NCI-H146 (cell line): Measurements from ENCODE around the gene TEX10.
A peak's percentile ranks its signal among the peaks of the same experiment; 100 is the strongest.
"Not testable (repeated sequence)": the region's sequence is repeated elsewhere in the genome, so short reads cannot be mapped to it uniquely, and the experiment has no call there.

Source experiments
- DNase-seq: peaks from one replicate; lab custom pipeline; 2025; lab: John Stamatoyannopoulos, UW

Gene TEX10

DNA sequence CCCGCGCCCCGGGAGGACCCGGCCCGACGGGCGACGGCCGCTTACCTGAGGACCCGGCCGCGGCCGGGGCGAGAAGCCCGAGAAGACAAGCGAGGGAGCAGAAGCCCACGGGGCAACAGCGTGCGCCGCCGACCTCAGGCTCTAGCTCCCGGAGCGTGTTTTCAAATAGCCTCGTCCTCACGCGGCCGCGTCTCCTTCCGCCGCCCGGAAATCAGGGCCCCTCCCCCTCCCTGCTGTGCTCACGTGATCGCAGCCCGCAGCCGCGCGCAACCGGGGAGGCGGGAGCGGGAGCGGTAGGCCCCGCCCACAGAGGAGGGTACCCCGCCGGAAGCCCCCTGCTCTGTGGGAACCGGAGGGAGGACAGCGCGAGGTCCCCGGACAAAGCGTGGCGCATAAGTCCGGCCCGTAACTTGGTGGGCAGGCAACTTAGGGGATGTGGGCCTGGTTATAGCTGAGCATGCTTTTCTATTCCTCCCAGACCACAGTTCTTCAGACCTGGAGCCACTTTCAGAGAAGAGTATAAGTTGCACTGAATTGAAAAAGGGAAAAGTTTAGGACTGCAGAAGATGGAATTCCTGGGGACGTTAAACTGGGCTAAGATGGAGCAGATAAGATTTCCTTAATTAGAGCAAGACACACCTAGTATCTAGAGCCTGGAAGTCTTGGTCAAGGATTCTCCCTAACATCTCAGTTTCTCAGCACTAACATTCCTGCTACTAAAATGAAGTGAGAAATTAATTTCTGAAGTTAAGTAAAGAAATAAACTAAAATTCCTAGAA is at the start of gene TEX10:
Gene TEX10, minus strand, starts transcription at position 216 of the 779 bp plus-strand sequence. CDS start 3,579 bp downstream, outside the sequence.
- DNase-seq, result peak; percentile 88

DNA sequence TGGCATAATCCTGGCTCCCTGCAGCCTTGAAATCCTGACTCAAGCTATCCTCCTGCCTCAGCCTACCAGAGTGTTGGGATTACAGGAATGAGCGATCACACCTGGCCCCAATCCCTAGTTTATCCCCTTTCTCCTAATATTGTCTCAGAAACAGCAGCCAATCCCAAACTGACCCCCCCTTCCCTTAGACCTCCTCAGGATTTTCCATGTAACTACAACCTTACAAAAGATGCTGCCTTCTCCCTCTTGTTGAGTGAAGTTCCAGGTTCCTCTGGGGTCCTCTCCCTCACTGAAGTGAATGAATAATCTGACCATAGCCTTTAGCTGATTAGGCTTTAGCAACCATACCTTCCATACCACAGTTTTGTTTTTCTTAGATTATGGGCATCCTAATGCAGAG is 48.3 kb upstream of the TEX10 start:
- DNase-seq, result no peak

DNA sequence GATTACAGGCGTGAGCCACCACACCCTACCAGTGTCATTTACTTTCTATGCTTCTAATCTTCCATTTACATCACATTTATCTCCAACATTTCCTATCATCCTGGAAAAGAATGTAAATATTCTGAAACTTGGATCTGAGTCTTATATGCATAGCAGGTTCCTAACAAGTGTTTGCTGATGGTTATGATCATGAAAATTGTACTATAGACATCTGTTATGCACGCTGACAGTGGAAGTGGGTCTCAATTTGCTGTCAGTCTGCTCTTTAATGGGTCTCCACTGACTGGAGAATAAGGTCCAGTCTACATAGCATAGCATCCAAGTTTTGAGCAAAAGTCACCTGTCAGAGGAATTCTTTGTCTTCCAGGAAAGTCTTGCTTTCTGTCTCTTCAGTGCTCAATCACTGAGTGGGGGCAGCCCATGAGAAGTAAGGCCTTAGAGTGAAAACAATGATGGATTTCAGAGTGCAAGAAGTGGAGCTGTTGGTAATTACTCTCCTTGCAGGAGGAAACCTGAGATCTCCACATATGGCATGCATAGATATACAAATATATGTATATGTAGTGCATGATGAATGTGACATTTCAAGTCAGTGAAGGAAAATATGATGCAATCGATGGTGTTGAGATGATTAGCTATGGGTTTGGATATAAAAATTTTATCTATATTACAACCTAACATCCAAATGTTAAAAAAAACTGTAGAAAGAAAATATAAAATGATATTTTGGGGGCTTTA is 45.0 kb upstream of the TEX10 start:
- DNase-seq, result no peak

DNA sequence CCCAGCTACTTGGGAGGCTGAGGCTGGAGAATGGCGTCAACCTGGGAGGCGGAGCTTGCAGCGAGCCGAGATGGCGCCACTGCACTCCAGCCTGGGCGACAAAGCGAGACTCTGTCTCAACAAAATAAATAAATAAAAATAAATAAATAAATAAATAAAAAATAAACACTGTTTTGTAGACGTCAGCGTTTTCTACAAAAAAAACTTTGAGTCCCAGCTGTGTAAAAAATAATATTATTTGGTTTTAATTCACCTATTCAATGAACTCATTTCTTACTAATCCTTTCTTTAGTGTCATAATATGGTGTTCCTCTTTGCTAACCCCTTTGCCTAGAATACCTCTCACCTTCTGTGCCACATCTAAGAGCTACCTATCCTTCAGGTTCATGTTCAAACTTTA is 44.0 kb upstream of the TEX10 start:
- no peak for DNase-seq

DNA sequence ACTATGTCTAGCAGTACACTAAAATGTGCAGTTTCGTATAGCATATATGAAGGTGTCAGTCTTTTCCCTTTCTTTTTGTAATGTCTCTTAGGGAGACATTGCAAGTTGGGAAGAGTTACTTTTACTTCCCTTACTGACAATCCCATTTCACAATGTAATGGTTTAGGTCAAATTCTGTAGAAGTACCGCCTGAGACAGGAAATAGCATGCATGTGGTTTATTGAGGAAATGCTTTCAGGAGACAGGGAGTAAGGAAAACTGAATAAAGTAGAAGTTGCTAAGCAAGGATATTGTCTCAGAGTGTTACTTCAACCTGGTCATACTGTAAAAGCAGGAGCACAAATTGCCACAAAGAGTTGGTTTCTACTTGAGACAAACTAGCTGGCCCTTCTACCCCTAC is 42.1 kb upstream of the TEX10 start:
- no peak for DNase-seq

DNA sequence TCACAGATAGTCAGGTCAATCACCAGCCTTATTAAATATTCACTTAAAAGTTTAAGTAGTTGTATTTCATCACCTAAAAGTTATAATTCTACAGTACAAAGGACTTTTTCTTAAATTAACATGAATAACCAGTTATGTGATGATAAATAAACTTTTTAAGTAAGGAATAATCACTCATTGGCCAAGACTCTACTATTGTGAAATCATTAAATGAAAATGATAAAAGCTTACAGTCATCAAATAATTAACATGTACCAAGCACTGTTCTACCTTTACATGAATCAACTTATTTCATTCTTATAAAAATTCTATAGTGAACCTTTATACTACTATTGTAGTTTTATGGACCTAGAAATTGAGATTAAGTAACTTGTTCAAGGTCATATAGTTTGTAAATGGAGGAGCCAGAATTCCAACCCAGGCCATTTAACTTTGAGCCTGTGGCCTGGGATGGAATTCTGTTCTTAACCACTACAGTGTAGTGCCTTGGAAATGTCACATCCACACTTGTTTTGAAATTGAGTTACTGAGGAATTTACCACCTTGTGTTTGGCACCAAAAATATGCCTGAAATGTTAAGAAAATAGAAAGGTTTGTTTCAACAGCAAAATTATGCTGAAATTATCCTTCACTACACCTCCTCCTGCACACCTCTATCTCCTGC is 41.4 kb upstream of the TEX10 start:
- no peak for DNase-seq

DNA sequence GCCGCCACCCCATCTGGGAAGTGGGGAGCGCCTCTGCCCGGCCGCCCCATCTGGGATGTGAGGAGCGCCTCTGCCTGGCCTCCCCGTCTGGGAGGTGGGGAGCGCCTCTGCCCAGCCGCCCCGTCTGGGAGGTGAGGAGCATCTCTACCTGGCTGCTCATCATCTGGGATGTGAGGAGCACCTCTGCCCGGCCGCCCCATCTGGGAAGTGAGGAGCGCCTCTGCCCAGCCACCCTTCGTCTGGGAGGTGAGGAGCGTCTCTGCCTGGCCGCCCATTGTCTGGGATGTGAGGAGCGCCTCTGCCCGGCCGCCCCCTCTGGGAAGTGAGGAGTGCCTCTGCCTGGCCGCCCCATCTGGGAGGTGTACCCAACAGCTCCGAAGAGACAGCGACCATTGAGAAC is 40.2 kb upstream of the TEX10 start:
- DNase-seq, result not testable (repeated sequence)

DNA sequence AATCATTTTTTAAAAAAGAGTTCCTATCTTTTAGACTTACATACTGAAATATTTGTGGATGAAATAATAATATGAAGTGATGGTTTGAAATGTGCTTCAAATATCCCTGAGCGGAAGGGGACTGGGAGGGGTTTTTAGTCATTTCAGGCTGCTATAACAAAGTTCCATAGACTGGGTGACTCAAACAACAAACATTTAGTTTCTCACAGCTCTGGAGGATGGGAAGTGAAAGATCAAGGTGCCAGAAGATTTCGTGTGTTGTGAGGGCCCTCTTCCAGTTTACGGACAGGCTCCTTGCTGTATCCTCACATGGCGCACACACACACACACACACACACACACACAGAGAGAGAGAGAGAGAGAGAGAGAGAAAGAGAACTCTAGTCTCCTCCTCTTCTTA is 27.1 kb upstream of the TEX10 start:
- no peak for DNase-seq

DNA sequence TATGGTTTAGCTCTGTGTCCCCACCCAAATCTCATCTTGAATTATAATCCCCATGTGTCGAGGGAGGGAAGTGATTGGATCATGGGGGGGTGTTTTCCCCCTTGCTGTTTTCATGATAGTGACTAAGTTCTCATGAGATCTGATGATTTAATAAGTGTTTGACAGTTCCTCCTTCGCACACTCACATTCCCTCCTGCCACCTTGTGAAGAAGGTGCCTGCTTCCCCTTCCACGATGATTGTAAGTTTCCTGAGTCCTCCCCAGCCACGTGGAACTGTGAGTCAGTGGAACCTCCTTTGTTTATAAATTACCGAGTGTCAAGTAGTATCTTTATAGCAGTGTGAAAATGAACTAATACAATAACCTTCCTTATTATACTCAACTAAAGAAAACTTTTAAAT is 24.3 kb upstream of the TEX10 start:
- DNase-seq, result no peak

DNA sequence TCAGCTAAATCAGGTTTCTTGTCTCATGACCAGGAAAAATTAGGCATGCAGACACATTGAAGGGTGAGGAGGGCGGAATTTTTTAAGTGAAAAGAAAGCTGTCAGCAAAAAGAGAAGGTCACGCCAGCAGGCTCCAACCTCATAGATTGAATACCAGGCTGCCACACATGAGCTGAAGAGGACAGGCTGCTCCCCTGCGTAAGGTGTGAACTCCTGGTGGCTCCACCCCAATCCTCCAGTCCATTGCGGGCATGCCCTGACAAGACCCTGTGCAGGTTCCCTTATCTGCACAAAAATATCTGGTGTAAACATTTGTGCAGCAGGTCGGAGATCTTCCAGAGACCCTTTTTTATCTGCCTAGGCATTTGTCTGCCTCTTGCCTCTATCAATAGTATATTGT is 22.9 kb upstream of the TEX10 start:
- no peak for DNase-seq

DNA sequence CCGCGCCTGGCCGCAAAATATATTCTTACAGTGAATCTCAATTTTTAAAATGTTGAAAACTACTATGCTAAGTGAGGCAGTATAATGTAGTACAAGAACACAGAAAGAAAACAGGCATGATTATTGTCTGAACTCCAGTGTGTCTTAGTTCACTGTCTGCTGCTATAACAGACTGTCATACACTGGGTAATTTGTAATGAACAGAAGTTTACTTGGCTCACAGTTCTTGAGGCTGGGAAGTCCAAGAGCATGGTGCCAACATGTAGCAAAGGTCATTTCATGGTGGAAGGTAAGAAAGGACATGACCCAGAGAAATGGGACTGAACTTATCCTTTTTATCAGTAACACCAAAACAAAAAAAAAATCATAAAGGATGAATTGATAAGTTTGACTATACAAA is 19.9 kb upstream of the TEX10 start:
- DNase-seq, result no peak

DNA sequence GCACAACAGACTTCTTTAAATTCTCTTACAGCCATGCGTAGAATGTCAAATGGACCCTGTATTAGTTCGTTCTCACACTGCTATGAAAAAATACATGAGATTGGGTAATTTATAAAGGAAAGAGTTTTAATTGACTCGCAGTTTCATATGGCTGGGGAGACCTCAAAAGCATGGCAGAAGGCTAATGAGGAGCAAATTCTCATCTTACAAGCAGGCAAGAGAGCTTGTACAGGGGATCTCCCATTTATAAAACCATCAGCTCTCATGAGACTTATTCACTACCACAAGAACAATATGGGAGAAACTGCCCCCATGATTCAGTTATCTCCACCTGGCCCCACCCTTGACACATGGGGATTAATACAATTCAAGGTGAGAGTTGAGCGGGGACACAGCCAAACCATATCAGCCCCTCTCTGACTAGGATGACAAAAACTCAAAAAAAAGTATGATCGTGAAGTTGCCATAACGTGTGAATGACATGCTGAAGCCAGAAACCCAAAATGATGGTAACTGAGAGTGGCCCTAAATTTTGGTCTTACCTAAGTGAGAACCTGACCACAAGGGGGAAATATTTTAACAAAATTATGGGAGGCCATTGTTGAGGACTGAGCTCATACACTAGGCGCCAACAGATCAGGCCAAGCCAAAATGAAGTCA is 17.5 kb upstream of the TEX10 start:
- no peak for DNase-seq

DNA sequence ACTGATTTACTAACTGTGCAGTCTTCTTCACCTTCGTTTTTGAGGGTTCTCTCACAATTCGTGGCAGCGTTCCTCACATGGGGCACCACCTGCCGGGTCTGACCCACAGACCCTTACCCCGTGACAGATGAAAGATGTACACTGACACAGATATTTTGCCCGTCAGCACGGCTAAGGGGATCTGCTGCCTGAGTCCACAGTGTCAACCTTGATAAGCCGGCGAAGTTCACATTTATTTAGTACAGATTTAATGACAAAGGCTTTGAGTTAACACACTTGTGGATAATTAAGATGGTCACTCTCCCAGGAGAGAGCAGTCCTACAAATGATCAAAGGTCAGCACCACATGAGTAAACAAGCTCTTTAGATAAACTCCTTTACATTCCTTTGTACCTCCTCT is 15.9 kb upstream of the TEX10 start:
- no peak for DNase-seq

DNA sequence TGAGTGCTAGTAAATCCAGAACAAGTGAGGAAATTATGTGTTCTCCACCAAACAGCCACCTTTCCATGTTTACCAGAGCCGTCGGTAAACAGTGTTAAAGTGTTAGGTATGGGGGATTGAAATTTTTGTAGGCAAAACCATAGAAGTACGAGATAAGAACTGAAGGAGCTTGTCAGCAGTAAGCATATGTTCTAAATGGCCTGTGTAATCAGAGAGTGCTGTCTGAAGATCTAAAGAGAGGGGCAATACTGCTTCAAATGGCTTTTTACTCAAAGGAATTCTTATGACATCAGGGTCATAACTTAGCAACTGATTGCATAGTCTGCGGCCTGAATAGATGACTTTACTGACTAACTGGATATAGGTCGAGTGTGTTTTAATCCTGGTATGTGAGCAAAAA is 13.4 kb upstream of the TEX10 start:
- DNase-seq, result no peak

DNA sequence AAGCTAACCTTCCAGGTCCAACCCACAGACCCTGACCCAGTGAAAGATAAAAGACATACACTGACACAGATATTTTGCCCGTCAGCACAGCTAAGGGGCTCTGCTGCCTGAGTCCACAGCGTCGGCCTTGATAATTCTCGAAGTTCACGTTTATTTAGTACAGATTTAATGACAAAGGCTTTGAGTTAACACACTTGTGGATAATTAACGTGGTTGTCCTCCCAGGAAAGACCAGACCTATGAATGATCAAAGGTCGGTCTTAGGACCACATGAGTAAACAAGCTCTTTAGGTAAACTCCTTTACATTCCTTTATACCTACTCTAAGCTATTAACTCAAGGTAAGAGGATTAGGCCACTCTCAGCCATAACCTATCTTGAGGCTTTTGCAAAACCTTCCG is 11.3 kb upstream of the TEX10 start:
- no peak for DNase-seq

DNA sequence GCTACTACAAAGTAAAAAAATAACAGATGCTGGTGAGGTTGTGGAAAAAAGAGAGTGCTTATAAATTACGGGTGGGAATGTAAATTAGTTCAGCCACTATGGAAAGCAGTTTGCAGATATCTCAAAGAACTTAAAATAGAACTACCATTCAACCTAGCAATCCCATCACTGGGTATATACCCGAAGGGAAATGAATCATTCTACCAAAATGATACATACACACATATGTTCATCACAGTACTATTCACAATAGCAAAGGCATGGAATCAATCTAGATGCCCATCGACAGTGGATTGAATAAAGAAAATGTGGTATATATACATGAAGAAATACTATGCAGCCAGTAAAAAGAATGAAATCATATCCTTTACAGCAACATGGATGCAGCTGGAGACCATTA is 6.3 kb upstream of the TEX10 start:
- no peak for DNase-seq

DNA sequence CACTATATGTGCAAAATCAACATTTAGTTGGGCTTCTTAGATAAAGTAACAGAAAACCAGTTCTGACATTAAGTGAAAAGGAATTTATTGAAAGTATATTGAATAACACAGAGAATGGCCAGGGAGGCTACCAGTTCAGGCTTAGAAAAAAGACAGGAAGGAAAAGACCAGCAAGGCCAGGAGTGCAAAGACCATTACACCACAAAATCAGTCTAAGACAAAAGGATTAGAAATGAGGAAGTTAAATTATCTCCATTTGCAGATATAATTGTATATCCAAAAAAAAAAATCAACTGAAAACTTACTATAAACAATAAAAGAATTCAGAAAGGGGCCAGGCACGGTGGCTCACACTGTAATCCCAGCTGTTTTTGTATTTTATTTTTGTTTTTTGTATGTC is 4.8 kb upstream of the TEX10 start:
- no peak for DNase-seq

DNA sequence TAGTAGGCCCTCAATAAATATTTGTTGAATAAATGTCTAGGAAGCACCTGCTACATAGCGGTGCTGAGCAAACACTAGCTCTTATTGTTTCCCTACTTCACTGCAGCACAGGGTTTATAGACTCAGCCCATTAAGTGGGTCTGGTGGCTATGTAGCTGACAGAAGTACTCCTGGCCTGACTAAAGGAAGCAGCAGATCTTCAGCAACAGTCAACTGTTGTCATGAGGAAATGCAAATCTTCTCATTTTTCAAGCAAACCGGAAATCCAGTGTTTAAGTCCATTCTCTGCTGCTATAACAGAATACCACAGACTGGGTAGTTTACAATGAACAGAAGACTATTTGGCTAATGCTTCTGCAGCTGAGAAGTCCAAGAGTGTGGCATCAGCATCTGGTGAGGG is 2.8 kb upstream of the TEX10 start:
- DNase-seq, result no peak

DNA sequence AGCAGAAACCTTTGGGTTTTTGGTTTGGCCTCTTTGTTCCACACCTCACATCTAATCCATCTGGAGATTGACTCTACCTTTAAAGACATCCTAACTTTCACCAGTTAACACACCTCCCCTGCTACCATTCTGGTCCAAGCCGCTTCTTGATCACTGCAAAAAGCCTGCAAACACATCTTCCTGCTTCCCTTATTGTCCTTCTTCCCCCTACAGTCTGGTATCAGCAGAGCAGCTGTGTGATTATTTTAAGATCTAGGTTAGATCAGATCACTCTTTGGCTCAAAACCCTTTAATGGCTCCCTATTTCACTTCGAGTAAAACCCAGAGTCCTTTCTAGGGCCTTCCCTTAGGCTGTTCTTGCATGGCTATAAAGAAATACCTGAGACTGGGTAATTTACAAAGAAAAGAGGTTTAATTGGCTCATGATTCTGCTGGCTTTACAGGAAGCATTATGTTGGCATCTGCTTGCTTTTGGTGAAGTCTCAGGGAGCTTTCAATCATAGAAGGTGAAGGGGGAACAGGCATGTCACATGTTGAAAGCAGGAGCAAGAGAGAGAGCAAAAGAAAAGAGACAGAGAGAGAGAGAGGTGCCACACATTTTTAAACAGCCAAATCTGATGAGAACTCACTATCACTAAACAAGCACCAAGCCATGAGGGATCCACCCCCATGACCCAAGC is 1.5 kb upstream of the TEX10 start:
- DNase-seq, result no peak

DNA sequence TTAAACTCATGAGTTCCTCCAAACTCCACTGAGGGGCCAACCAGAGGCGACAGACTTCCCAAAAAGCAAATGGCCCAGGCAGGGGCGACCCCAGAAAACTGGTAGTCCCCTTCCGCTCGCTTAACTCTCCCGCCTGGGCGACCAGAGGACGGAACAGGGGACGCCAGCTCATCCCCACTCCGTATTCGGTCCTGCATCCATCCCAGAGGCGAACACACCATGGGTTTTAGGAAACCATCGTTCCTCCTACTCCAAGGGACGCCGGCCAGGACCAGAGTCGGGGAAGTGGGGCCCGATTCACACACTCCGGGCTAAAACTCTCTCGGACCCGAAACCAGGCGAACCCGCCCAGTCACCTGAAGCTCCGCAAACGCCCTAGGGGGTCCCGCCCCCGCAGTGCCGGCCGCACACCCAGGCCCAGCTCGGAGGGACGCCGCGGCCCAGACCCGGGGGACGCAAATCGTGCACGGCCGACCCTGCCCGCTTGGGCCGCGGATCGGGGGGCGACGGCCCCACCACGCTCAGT is 478 bp downstream of the TEX10 start:
- peak; percentile 46 for DNase-seq

DNA sequence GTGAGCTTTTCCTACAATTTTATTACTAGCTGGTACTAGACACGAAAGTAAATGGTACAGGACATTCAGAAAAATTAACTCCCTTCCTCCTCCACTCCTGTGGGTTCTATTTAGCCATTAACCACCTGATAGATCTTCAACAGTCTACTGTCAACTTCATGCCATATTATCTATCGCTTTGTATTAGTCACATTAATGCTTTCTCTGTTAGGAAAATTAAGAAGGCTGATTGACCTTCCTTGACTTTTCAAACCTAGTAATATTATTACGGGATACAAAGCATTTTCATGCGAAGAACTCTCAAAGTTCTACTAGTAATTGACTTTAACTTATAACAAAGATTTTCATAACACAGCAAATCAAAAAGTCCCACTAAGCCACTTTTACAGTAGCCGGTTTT is 1.2 kb downstream of the TEX10 start:
- no peak for DNase-seq

DNA sequence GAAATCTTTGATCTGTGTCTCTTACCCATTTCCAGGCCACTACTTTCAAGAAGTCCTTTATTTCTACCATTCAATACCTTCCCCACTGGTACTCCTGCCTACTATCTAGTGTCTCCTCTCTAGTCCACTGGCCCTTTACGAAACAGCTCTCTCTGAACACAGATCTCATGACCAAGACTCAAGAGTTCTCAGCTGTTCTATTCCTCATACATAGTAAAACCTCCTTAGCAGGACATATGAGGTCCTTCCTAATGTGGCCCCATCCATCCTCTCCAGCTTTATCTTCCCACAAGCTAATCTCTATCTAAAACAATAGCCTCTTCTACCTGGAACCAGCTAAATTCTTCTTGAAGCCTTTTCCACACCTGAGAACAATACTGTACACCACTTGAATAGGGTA is 2.6 kb downstream of the TEX10 start:
- DNase-seq, result no peak
